Stimulated activated naive CD4-positive, alpha-beta T cell treated with Interleukin-2 at 50 U/mL for 16 hours (primary cell): ENCODE results near the gene TJP1.

Source experiments
- DNase-seq: peaks from one replicate; lab custom pipeline; 2025; lab: John Stamatoyannopoulos, UW

Gene TJP1

GRCh38 chr15:29822100-29822683 is at the start of gene TJP1:
TJP1 (minus strand) TSS chr15:29822468; CDS start chr15:29822028, 440 bp downstream.
- DNase-seq, result no peak

GRCh38 chr15:29871401-29871800 is 49.1 kb upstream of the TJP1 start:
- no peak for DNase-seq

- DNase-seq, result no peak
These were observed 48.4 kb upstream of the TJP1 start for GRCh38 chr15:29870495-29871151.

- no peak for DNase-seq
These were observed 45.2 kb upstream of the TJP1 start for GRCh38 chr15:29867241-29868000.

GRCh38 chr15:29866337-29866736 is 44.1 kb upstream of the TJP1 start:
- no peak for DNase-seq

- no peak for DNase-seq
These were observed 42.2 kb upstream of the TJP1 start for GRCh38 chr15:29864501-29864900.

GRCh38 chr15:29863438-29863837 is 41.2 kb upstream of the TJP1 start:
- DNase-seq, result no peak

- DNase-seq, result no peak
These were observed 40.0 kb upstream of the TJP1 start for GRCh38 chr15:29862271-29862670.

- no peak for DNase-seq
These were observed 38.6 kb upstream of the TJP1 start for GRCh38 chr15:29860872-29861271.

- no peak for DNase-seq
These were observed 37.9 kb upstream of the TJP1 start for GRCh38 chr15:29859973-29860715.

- no peak for DNase-seq
These were observed 37.0 kb upstream of the TJP1 start for GRCh38 chr15:29859293-29859692.

GRCh38 chr15:29857221-29857789 is 35.0 kb upstream of the TJP1 start:
- DNase-seq, result no peak

GRCh38 chr15:29854413-29854812 is 32.1 kb upstream of the TJP1 start:
- no peak for DNase-seq

- DNase-seq, result no peak
These were observed 31.1 kb upstream of the TJP1 start for GRCh38 chr15:29853211-29853987.

- no peak for DNase-seq
These were observed 29.9 kb upstream of the TJP1 start for GRCh38 chr15:29852201-29852600.

GRCh38 chr15:29849716-29850115 is 27.4 kb upstream of the TJP1 start:
- no peak for DNase-seq

- DNase-seq, result no peak
These were observed 26.9 kb upstream of the TJP1 start for GRCh38 chr15:29849218-29849617.

- DNase-seq, result no peak
These were observed 22.1 kb upstream of the TJP1 start for GRCh38 chr15:29844290-29844903.

- no peak for DNase-seq
These were observed 20.0 kb upstream of the TJP1 start for GRCh38 chr15:29842290-29842689.

- DNase-seq, result no peak
These were observed 18.7 kb upstream of the TJP1 start for GRCh38 chr15:29840926-29841325.

- DNase-seq, result no peak
These were observed 17.8 kb upstream of the TJP1 start for GRCh38 chr15:29840054-29840453.
